Breast epithelium (tissue), 4 donors: Measurements from ENCODE around the gene CD247. TPM values are rescaled to one million over a fixed set of nuclear protein-coding genes. Genes with fewer than 3 reads are reported as not detected.

Experiments used
- DNase-seq, 2 donors: peaks; one replicate each; pipeline ENCODE4 v3.0.0-alpha.2; 2019; ENCODE audit warnings: low spot score in 2 of 2
- H3K27ac ChIP-seq, 2 donors: fragments of 200-600 bp; sonication (generic) in 1 of 2; one replicate each; pipeline ENCODE4 v1.5.1; 2016 to 2019; ENCODE audit warnings: mild to moderate bottlenecking in 1 of 2
- H3K27me3 ChIP-seq, 2 donors: fragments of 200-600 bp; sonication (generic) in 1 of 2; one replicate each; pipeline versions ENCODE4 v1.5.1 to v1.6.0; 2017 to 2019; ENCODE audit warnings: control low read depth in 1 of 2, mild to moderate bottlenecking in 1 of 2
- H3K36me3 ChIP-seq: fragments of 200-600 bp; one replicate; pipeline ENCODE4 v1.5.1; 2019
- H3K4me1 ChIP-seq, 2 donors: fragments of 200-600 bp; sonication (generic); one replicate each; pipeline ENCODE4 v1.5.1; 2016 to 2019; ENCODE audit warnings: control low read depth in 1 of 2
- H3K4me3 ChIP-seq, 3 donors: fragments of 200-600 bp; sonication (generic); 1 replicate in 2 of 3; 2 replicates in 1 of 3; pipeline ENCODE4 v1.5.1; 2016 to 2019; ENCODE audit warnings: mild to moderate bottlenecking in 3 of 3, moderate library complexity in 2 of 3
- H3K9me3 ChIP-seq, 2 donors: fragments of 200-600 bp; sonication (generic) in 1 of 2; one replicate each; pipeline ENCODE4 v1.5.1; 2016 to 2019; ENCODE audit warnings: control low read depth in 1 of 2
- CTCF ChIP-seq, 3 donors: fragments of 450-650 bp; IDR thresholded peaks; one replicate each; pipeline ENCODE4 v1.5.1; 2016 to 2017; ENCODE audit warnings: antibody characterized with exemption in 3 of 3, mild to moderate bottlenecking in 3 of 3, moderate library complexity in 3 of 3
- POLR2A ChIP-seq: fragments of 450-650 bp; IDR thresholded peaks from one replicate; pipeline ENCODE4 v1.6.1; 2016; ENCODE audit warnings: antibody characterized with exemption, mild to moderate bottlenecking, moderate library complexity
- POLR2AphosphoS5 ChIP-seq, 3 donors: sonication (generic); formaldehyde crosslinking; IDR thresholded peaks; one replicate each; pipeline ENCODE4 v1.6.1; 2017; ENCODE audit warnings: antibody characterized with exemption in 3 of 3
- intact Hi-C: fragments of 100-400 bp; cut with DNase I; formaldehyde crosslinking; loops from one replicate; pipeline ENCODE4 v1.15.1; 2023; ENCODE audit warnings: low total_unique reads
- total RNA-seq, 3 donors: library from RNA; depleted of rRNA; stranded (reverse); fragments of >200 nt; gene quantifications; one replicate each; pipeline ENCODE4 v1.1.0, GENCODE V29; 2016

Gene CD247
- total RNA-seq, 3 donors from 2014 or later, result 0.80 to 2.0 (median 2.0) TPM

DNA sequence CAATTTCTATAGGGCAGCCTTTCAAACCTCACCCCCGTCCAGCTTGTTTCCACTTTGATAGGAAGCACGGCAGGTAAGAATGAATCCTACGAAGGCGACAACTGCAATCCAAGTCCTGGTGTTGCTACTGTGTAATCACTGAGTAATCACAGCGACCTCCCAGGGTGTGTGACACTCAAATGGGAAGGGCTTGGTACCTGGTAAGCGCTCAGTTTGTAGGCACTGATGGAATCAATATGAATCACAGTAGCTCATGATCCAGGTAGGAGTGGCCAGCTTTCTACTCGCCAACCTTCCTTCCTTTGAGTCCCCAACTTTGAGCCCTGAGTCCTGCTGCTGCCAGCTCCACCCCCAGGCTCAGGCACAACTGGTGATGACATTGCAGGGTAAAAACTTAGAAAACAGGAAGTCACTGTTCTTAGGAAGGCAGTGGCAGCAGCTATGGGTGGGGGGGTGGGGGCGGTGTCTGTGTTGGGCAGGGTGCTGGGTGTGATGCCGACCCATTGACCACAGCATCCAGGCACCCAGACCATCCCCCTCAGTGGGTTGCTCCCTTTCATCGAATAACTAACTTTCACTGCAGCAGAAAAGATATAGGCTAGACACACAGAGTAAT lies 70.7 kb downstream of the CD247 start:
- Histone ChIP-seq H3K9me3 (no peaks in the 10 kb centered on the region), H3K27me3 (no peaks in the 10 kb centered on the region), H3K4me1 (no peaks in the 10 kb centered on the region), H3K27ac (no peak overlapping the region), H3K4me3 (no peak overlapping the region), H3K36me3 (no peaks in the 10 kb centered on the region)
- no peak for DNase-seq
- no peak for TF ChIP-seq CTCF (IDR thresholded peaks at IDR 0.05)
- TF ChIP-seq POLR2A, result no peak
- no peak for TF ChIP-seq POLR2AphosphoS5 (IDR thresholded peaks at IDR 0.05)
- intact Hi-C loops, result loop anchor here (10.0 kb wide), 1 partner anchor 383 kb away; no protein-coding TSS in a partner anchor

DNA sequence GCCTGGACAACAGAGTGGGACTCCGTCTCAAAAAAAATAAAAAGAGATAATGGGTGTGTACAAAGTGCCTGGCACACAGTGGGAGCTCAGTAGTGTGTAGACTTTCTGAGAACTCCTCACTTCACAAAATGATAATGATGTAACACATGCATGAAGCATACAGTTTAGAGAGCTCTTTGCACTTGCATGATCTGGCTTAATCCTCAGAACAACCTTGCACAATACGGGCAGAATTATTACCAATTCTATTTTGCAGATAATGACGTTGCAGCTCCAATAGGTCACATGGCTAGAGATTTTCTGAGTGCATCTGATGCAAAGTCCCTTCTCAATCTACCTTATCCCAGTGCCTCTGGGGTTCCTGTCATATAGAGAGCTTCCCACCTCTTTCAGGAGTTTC lies 71.4 kb downstream of the CD247 start:
- H3K4me3 ChIP-seq, result no peak overlapping the region
- DNase-seq, result no peak

DNA sequence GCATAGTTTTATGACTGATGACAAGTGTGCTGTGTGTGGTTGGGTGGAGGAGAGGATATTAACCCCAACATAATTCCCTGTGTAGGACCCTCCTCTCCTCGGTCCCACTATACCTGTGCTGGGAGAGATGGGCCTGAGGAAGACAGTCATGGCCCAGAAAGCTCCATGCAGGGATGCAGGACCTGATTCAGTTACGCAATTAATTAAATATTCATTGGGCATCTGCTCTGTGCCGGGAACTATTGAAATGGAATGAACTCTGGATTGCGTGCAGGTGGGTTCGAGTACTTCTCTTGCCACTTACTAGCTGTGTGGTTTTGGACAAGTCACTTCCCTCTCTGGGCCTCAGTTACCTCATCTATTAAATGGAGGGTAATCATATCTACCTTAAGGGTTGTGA lies 74.6 kb downstream of the CD247 start:
- peaks cover 0 to 6% of the 10 kb centered on the region in 2 donors for H3K27me3 ChIP-seq
- intact Hi-C loops, result loop anchor here (10.0 kb wide), 1 partner anchor 379 kb away; no protein-coding TSS in a partner anchor
- no peak for DNase-seq
- no peaks in the 10 kb centered on the region for H3K4me1 ChIP-seq
- no peak overlapping the region for H3K27ac ChIP-seq
- no peaks in the 10 kb centered on the region for H3K9me3 ChIP-seq
- TF ChIP-seq CTCF (IDR thresholded peaks at IDR 0.05) (no peak), POLR2AphosphoS5 (IDR thresholded peaks at IDR 0.05) (no peak), POLR2A (no peak)
- H3K36me3 ChIP-seq, result no peaks in the 10 kb centered on the region
- H3K4me3 ChIP-seq, result no peak overlapping the region

More for the DNA sequence above, 71.4 kb downstream of the CD247 start:
- TF ChIP-seq CTCF (IDR thresholded peaks at IDR 0.05), result no peak
- TF ChIP-seq POLR2AphosphoS5 (IDR thresholded peaks at IDR 0.05), result no peak
- TF ChIP-seq POLR2A, result no peak
- no peak overlapping the region for H3K27ac ChIP-seq
- H3K4me1 ChIP-seq, result no peaks in the 10 kb centered on the region
- no peaks in the 10 kb centered on the region for H3K36me3 ChIP-seq
- no peaks in the 10 kb centered on the region for H3K27me3 ChIP-seq
- intact Hi-C loops, result loop anchor here (10.0 kb wide), 1 partner anchor 382 kb away; no protein-coding TSS in a partner anchor
- H3K9me3 ChIP-seq, result no peaks in the 10 kb centered on the region

DNA sequence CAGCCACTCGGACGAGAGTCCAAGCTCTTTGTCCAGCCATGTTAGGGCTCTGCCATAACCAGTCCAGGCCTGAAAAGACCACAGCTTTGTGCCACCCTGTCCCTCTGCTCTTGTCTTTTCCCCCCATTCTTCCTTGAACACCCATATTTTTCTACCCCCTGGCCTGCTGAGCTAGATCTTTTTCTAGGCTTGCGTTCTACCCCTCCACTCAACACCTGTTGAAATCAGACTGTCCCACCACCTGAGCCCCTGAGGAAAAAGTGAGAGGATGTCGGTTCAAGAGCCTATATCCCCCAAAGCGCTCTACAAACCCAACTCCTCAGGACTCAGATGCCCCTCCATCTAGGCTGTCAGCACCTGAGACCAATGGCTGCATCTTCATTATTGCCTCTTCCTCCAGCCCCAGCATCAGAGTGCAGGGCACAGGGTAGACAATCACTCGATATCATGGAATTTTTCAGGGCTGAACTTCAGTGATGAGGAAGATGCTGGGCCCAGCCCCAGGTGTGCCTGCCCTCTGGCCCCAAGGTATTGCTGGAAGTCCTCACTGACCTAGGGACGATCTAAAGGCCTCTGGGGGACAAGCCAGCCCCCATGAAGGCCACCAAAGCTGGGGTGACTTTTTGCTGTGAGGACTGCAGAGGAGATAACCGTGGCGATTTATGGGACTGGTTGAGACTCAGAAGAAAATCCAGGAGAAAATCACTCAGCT lies 75.3 kb downstream of the CD247 start:
- Histone ChIP-seq H3K4me3 (no peak overlapping the region), H3K4me1 (no peaks in the 10 kb centered on the region), H3K27ac (no peak overlapping the region), H3K9me3 (no peaks in the 10 kb centered on the region), H3K36me3 (no peaks in the 10 kb centered on the region), H3K27me3 (peaks cover 0 to 7% of the 10 kb centered on the region in 2 donors)
- intact Hi-C loops, result loop anchor here (10.0 kb wide), 1 partner anchor 378 kb away; no protein-coding TSS in a partner anchor
- TF ChIP-seq CTCF (IDR thresholded peaks at IDR 0.05) (no peak), POLR2A (no peak)
- DNase-seq, result no peak
